ENCODE data around the gene UTP4.

DNA sequence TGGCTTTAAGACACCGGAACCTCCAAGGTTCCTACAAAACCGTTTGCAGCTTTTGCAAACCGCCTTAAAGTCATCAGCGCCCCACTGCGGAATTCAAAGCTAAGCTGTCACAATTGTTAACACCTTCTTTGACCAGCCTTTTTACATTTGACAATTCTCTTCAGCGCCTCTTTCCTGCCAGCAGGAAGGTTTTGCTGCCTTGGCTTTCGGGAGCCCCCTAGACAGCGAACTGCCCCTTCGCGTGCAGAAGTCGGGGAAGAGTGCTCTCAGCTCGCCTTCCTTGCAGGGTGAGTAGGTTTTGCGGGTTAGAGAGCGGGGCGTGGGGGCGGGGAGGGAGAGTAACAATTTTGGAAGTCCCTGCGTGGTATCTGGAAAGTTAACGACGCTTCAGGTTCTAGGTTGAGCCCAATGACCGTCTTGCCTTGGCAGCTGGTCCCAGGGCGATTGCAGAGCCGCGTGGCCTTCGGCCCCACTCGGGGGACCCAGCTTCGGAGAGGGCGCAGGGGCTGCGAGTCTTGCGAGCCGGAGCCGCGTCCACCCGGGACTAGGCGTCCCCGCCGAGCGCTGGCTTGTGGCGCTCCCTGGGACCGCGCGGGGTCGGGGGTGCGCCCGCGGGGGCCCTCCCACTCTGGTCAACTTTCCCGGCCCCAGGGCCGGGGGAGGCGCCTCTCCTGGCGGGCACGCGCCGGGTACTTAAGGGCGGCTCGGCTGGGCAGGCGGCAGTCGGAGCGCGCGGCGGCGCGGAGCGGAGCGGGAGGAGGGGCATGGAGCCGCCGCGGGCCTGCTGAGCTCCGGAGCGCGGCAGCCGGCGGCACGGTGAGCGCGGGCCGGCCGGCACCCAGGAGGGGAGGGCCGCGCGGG is 26.7 kb upstream of the UTP4 start, which contains the start of gene HAS3:
- TF ChIP-seq, protein P1, sequence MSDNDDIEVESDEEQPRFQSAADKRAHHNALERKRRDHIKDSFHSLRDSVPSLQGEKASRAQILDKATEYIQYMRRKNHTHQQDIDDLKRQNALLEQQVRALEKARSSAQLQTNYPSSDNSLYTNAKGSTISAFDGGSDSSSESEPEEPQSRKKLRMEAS (IDR thresholded peaks at IDR 0.05; ENCODE audit: insufficient read depth, insufficient read length) = no peak
- TF ChIP-seq POLR2A (IDR thresholded peaks at IDR 0.05; ENCODE audit: low read depth, low read length) (peak; percentile 57), FOS (IDR thresholded peaks at IDR 0.05; ENCODE audit: borderline replicate concordance, insufficient read depth, low read length) (no peak)
- TF ChIP-seq, protein P2, sequence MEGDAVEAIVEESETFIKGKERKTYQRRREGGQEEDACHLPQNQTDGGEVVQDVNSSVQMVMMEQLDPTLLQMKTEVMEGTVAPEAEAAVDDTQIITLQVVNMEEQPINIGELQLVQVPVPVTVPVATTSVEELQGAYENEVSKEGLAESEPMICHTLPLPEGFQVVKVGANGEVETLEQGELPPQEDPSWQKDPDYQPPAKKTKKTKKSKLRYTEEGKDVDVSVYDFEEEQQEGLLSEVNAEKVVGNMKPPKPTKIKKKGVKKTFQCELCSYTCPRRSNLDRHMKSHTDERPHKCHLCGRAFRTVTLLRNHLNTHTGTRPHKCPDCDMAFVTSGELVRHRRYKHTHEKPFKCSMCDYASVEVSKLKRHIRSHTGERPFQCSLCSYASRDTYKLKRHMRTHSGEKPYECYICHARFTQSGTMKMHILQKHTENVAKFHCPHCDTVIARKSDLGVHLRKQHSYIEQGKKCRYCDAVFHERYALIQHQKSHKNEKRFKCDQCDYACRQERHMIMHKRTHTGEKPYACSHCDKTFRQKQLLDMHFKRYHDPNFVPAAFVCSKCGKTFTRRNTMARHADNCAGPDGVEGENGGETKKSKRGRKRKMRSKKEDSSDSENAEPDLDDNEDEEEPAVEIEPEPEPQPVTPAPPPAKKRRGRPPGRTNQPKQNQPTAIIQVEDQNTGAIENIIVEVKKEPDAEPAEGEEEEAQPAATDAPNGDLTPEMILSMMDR (IDR thresholded peaks at IDR 0.05; ENCODE audit: extremely low read depth in 1 of 2, insufficient read depth in 1 of 2, low read depth in 1 of 2, low read length in 2 of 2) = peak; percentile 16 to 32

All from endothelial cell of umbilical vein (primary cell).